CD4-positive, alpha-beta memory T cell (primary cell): Measurements from ENCODE around the gene GALC. TPM values are rescaled to one million over a fixed set of nuclear protein-coding genes. Genes with fewer than 3 reads are reported as not detected.

ENCODE experiments used
- CTCF ChIA-PET: fragments of 350-600 bp; sonication (Branson Sonifier 250); formaldehyde crosslinking; loops from one replicate; lab custom pipeline; 2021; ENCODE audit warnings: inconsistent platforms; ENCODE audit not compliant: partially characterized antibody; lab: Charles Lee
- POLR2A ChIA-PET: fragments of 350-600 bp; sonication (Branson Sonifier 250); formaldehyde crosslinking; loops from one replicate; lab custom pipeline; 2021; ENCODE audit not compliant: partially characterized antibody; lab: Charles Lee
- DNase-seq, 5 donors: peaks; one replicate each; pipeline versions ENCODE4 v3.0.0 to v3.0.0-alpha.2; 2020 to 2022; ENCODE audit warnings: mixed read lengths in 1 of 5
- H3K27ac ChIP-seq: one replicate; pipeline ENCODE4 v1.7.0; 2013; ENCODE audit warnings: low read depth, low read length
- H3K27me3 ChIP-seq: 2 replicates; pipeline ENCODE4 v1.7.0; 2013; ENCODE audit warnings: mild to moderate bottlenecking, low read length, moderate library complexity; ENCODE audit not compliant: insufficient read depth
- H3K36me3 ChIP-seq: 2 replicates; pipeline ENCODE4 v1.7.0; 2013; ENCODE audit warnings: mild to moderate bottlenecking, low read length, moderate library complexity; ENCODE audit not compliant: insufficient read depth
- H3K4me1 ChIP-seq: 2 replicates; pipeline ENCODE4 v1.7.0; 2013; ENCODE audit warnings: mild to moderate bottlenecking, low read length, moderate library complexity; ENCODE audit not compliant: insufficient read depth
- H3K4me3 ChIP-seq, 2 donors: one replicate each; pipeline ENCODE4 v1.7.0; 2013; ENCODE audit warnings: low read length in 2 of 2, mild to moderate bottlenecking in 1 of 2
- H3K9me3 ChIP-seq, 2 donors: one replicate each; pipeline ENCODE4 v1.7.0; 2013; ENCODE audit warnings: low read length in 2 of 2, control low read depth in 1 of 2; ENCODE audit not compliant: control insufficient read depth in 1 of 2
- H3K27ac Mint-ChIP-seq, 7 donors: one replicate each; pipeline ENCODE4 v1.8.0; 2020 to 2021; ENCODE audit warnings: mixed read lengths in 7 of 7, mild to moderate bottlenecking in 6 of 7, inconsistent platforms in 3 of 7, moderate library complexity in 3 of 7
- H3K27me3 Mint-ChIP-seq, 2 donors: one replicate each; pipeline ENCODE4 v1.8.0; 2020 to 2021; ENCODE audit warnings: mixed read lengths in 2 of 2
- H3K36me3 Mint-ChIP-seq, 2 donors: one replicate each; pipeline ENCODE4 v1.8.0; 2020 to 2021; ENCODE audit warnings: mixed read lengths in 2 of 2, inconsistent platforms in 1 of 2, mild to moderate bottlenecking in 1 of 2
- H3K4me1 Mint-ChIP-seq, 4 donors: one replicate each; pipeline ENCODE4 v1.8.0; 2020 to 2021; ENCODE audit warnings: mixed read lengths in 4 of 4, mild to moderate bottlenecking in 1 of 4
- H3K4me3 Mint-ChIP-seq, 8 donors: one replicate each; pipeline ENCODE4 v1.8.0; 2020 to 2021; ENCODE audit warnings: mixed read lengths in 8 of 8, mild to moderate bottlenecking in 7 of 8, moderate library complexity in 6 of 8, inconsistent platforms in 3 of 8
- H3K9me3 Mint-ChIP-seq, 8 donors: one replicate each; pipeline ENCODE4 v1.8.0; 2020 to 2021; ENCODE audit warnings: mixed read lengths in 8 of 8, mild to moderate bottlenecking in 5 of 8, inconsistent platforms in 3 of 8, moderate library complexity in 1 of 8
- intact Hi-C: fragments of 100-400 bp; cut with micrococcal nuclease; formaldehyde crosslinking; loops from one replicate; pipeline ENCODE4 v1.15.1; 2023
- polyA plus RNA-seq, 2 donors: library from polyadenylated mRNA; unstranded; fragments of 300-500 nt; fragmentation: Illumina TruSeq; gene quantifications; one replicate each; pipeline ENCODE4 v1.2.3, GENCODE V29; 2021
- total RNA-seq, 2 experiments: library from RNA; stranded (reverse); gene quantifications; one replicate each; pipeline ENCODE4 v1.2.3, GENCODE V29; 2021

The GALC gene
- total and polyA plus RNA-seq, 4 experiments from 2014 or later, result 23.4 to 28.7 (median 27.3) TPM

DNA sequence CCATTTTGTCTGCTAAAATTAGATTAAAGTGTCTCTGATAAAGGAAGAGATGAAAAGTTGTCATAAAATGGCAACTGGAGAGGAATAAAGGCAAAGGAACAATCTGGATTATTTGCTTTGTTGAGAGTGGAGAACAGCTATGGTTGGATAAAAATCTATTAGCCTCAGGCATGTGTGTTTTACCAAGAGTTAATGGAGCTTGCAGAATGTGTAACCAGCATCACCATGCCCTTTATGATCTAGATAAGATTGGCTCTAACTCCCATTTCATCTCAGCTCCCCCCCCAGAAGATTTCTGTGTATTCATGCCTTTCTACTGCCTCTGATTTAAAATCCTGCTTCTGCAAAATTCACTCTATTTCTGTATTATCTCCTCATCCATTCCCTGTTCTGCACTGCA, 93.8 kb downstream of the GALC start:
- no peaks in the 10 kb centered on the region for H3K36me3 ChIP-seq
- no peak overlapping the region for H3K27ac Mint-ChIP-seq
- no peak overlapping the region for H3K4me3 ChIP-seq
- ChIA-PET CTCF (interaction anchor here (1.2 to 1.3 kb wide), 2 partner anchors 12 to 153 kb away, joined by 3 to 4 read pairs; no protein-coding TSS in a partner anchor), POLR2A (no interaction called here)
- H3K4me1 Mint-ChIP-seq, result no peaks in the 10 kb centered on the region
- intact Hi-C loops, result no loop called here
- H3K27ac ChIP-seq, result no peak overlapping the region
- H3K27me3 Mint-ChIP-seq, result peaks cover 6 to 13% of the 10 kb centered on the region in 2 donors
- H3K9me3 ChIP-seq, result no peaks in the 10 kb centered on the region
- peaks cover 5% of the 10 kb centered on the region for H3K27me3 ChIP-seq
- no peak overlapping the region for H3K4me3 Mint-ChIP-seq
- no peaks in the 10 kb centered on the region for H3K36me3 Mint-ChIP-seq
- no peak for DNase-seq
- H3K9me3 Mint-ChIP-seq, result no peaks in the 10 kb centered on the region
- no peaks in the 10 kb centered on the region for H3K4me1 ChIP-seq

DNA sequence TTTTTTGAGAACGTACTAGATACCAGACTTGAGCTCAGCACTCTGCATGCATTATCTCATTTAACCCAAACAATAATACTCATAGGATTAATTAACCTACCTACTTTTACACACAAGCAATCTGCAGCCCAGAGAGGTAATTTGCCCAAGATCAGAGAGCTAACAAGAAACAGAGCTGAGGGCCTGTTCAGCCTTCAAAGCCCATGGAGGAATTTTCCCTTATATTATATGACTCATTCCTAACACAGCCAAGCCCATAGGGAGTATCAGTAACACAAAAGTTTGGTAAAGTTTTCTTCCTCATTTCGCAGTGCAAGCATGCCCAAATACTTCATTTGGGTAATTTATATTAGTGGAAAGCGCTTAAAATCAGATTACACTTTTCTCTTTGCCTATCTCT, 94.7 kb downstream of the GALC start:
- peaks cover 0 to 14% of the 10 kb centered on the region in 2 donors for H3K27me3 Mint-ChIP-seq
- intact Hi-C loops, result no loop called here
- no peaks in the 10 kb centered on the region for H3K36me3 ChIP-seq
- no peak overlapping the region for H3K27ac Mint-ChIP-seq
- no peak overlapping the region for H3K4me3 Mint-ChIP-seq
- H3K27me3 ChIP-seq, result peaks cover 5% of the 10 kb centered on the region
- CTCF ChIA-PET, result interaction anchor here (1.3 to 1.8 kb wide), 4 partner anchors 8 to 154 kb away, joined by 4 to 12 read pairs (median 6); no protein-coding TSS in a partner anchor
- no peaks in the 10 kb centered on the region for H3K9me3 Mint-ChIP-seq
- POLR2A ChIA-PET, result no interaction called here
- no peaks in the 10 kb centered on the region for H3K4me1 ChIP-seq
- no peak for DNase-seq
- H3K4me1 Mint-ChIP-seq, result no peaks in the 10 kb centered on the region
- H3K27ac ChIP-seq, result no peak overlapping the region
- H3K4me3 ChIP-seq, result no peak overlapping the region
- no peaks in the 10 kb centered on the region for H3K36me3 Mint-ChIP-seq
- H3K9me3 ChIP-seq, result no peaks in the 10 kb centered on the region

DNA sequence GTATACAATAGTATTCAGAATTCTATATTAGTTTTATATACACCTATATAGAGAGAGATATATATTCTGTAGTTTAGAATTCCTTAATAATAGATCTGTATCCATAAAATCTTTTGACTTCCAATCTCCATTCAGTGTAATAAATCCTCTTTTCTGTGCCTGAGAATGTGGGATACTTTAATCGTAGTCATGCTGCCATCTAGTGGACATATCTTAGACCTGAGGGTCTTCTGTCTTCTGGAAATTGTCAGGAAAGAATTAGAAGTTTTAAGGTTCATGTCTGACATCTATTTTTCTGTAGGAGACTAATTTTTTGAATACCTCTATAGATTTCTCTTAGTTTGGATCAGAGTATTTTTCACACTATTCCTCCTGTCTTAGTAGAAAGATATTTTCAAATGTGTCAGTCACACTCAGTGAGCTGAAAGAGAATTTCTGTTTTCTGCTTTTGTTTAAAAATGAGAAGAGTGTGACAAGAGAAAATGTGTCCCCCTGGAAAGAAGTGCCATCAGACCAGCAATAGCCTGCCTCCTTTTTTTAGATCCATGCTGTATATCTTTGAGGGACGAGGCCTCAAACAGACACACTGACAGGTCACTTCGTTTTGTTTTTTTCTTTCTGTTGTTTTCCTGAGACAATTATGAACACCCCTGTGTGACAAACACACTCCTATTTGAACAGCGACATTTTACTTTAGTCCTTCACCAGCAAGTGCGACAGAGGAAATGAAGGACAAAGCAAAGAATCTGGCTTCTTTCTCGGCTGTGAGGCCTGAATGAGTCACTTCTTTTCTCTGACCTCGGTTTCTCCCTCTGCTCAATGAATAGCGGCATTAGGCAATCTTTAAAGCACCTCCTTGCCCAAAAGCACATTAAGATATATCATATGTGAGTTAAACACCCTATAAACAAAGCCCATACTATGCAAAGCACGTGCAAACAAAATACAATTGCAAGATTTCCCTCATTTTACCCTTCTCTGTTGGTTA, 96.3 kb downstream of the GALC start:
- Mint-ChIP-seq H3K9me3 (no peaks in the 10 kb centered on the region), H3K36me3 (no peaks in the 10 kb centered on the region), H3K4me1 (no peaks in the 10 kb centered on the region), H3K4me3 (no peak overlapping the region), H3K27ac (no peak overlapping the region), H3K27me3 (peaks cover 0 to 14% of the 10 kb centered on the region in 2 donors)
- POLR2A ChIA-PET, result no interaction called here
- H3K27me3 ChIP-seq, result peaks cover 5% of the 10 kb centered on the region
- CTCF ChIA-PET, result interaction anchor here (0.6 to 1.8 kb wide), 9 partner anchors 9 to 282 kb away, joined by 3 to 12 read pairs (median 4); no protein-coding TSS in a partner anchor
- H3K27ac ChIP-seq, result no peak overlapping the region
- no peaks in the 10 kb centered on the region for H3K4me1 ChIP-seq
- intact Hi-C loops, result loop anchor here (1.0 kb wide), 1 partner anchor 91 kb away; no protein-coding TSS in a partner anchor
- H3K9me3 ChIP-seq, result no peaks in the 10 kb centered on the region
- no peak overlapping the region for H3K4me3 ChIP-seq
- no peaks in the 10 kb centered on the region for H3K36me3 ChIP-seq
- peak in 4 of 5 donors; percentile 5 to 17 (median 6) for DNase-seq

GRCh38 chr14:87894920-87895319, 98.1 kb downstream of the GALC start:
- CTCF ChIA-PET, result interaction anchor here (1.3 to 1.8 kb wide), 5 partner anchors 12 to 294 kb away, joined by 3 to 7 read pairs (median 3); no protein-coding TSS in a partner anchor
- no peaks in the 10 kb centered on the region for H3K9me3 ChIP-seq
- Mint-ChIP-seq H3K27ac (no peak overlapping the region), H3K27me3 (peaks cover 0 to 14% of the 10 kb centered on the region in 2 donors), H3K9me3 (no peaks in the 10 kb centered on the region), H3K4me3 (no peak overlapping the region), H3K36me3 (no peaks in the 10 kb centered on the region), H3K4me1 (no peaks in the 10 kb centered on the region)
- H3K4me1 ChIP-seq, result no peaks in the 10 kb centered on the region
- no peaks in the 10 kb centered on the region for H3K36me3 ChIP-seq
- intact Hi-C loops, result no loop called here
- H3K27ac ChIP-seq, result no peak overlapping the region
- POLR2A ChIA-PET, result no interaction called here
- no peak for DNase-seq
- no peak overlapping the region for H3K4me3 ChIP-seq
- H3K27me3 ChIP-seq, result peaks cover 5% of the 10 kb centered on the region

DNA sequence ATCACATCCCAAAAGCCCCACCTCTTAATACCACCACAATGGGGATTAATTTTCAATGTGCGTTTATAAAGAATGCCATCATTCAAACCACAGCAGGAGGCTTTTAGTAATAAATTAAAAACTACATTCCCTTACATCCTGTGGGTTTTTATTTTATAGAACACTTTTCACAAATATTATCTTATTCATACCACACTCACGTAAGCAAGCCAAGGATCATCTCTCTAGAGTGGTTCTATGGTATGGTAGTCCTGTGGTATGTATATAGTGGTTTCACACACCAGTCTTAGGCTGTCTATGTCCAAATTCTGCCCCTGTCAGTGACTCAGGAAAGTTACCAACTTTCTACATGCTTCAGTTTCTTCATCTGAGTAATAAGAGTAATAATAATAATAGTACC, 100.2 kb downstream of the GALC start:
- Histone ChIP-seq H3K27ac (no peak overlapping the region), H3K36me3 (no peaks in the 10 kb centered on the region), H3K4me1 (no peaks in the 10 kb centered on the region), H3K27me3 (no peaks in the 10 kb centered on the region), H3K9me3 (no peaks in the 10 kb centered on the region), H3K4me3 (no peak overlapping the region)
- Mint-ChIP-seq H3K4me3 (no peak overlapping the region), H3K27ac (no peak overlapping the region), H3K9me3 (no peaks in the 10 kb centered on the region), H3K36me3 (no peaks in the 10 kb centered on the region), H3K4me1 (no peaks in the 10 kb centered on the region), H3K27me3 (peaks cover 0 to 14% of the 10 kb centered on the region in 2 donors)
- ChIA-PET POLR2A (no interaction called here), CTCF (no interaction called here)
- intact Hi-C loops, result no loop called here
- DNase-seq, result no peak

DNA sequence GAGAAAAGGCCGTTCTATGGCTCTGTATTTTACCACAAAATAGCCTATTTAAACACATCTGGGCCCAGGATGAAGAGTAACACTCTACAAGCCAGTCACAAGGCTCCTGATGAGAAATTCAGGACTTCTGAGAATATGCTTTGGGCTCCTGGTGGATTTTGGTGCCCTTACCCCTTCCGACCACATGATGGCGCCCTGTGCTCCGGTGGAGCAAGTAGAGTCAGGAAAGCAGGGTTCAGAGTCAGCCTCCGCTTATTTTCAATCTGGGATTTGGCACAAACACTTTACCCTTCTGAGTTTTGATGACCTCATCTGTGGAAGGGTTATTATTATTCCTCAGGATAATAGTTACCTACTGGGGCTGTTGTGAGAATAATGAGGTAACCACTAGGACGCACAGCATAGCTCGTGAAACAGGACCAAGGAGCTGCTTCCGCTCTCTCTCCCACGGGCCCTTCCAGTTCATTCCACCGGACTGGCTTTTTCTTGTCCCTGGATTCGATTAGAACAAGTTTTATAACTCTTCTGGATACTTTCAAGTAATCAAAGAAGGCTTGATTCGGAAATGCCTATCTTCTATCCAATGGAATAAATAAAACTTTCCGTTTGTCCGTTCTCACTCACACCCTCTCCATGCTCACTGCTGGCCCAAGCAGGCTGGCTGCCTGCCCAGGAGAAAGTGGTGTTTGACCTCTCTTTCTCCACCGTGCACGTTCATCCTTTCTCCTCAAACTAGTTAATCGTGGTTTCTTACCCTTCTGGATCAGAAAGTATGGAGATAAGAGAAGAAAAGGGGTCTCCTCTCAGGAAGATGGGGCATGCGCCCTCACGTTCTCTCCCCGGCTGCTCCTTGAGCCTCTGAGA, 104.6 kb downstream of the GALC start:
- DNase-seq, result no peak
- Histone ChIP-seq H3K27ac (no peak overlapping the region), H3K4me3 (no peak overlapping the region), H3K27me3 (no peaks in the 10 kb centered on the region), H3K4me1 (no peaks in the 10 kb centered on the region), H3K36me3 (no peaks in the 10 kb centered on the region), H3K9me3 (no peaks in the 10 kb centered on the region)
- Mint-ChIP-seq H3K27ac (no peak overlapping the region), H3K4me1 (no peaks in the 10 kb centered on the region), H3K9me3 (peaks cover 0 to 5% (median 0%) of the 10 kb centered on the region in 8 donors), H3K4me3 (no peak overlapping the region), H3K36me3 (no peaks in the 10 kb centered on the region), H3K27me3 (peaks cover 3 to 7% of the 10 kb centered on the region in 2 donors)
- ChIA-PET POLR2A (no interaction called here), CTCF (no interaction called here)
- intact Hi-C loops, result loop anchor here (1.0 kb wide), 1 partner anchor 280 kb away; no protein-coding TSS in a partner anchor
